NCI-H2196 treated with DMSO at 0.1 percent for 48 hours (cell line): ENCODE results near the gene EGLN2.
"Not testable (repeated sequence)": the region's sequence is repeated elsewhere in the genome, so short reads cannot be mapped to it uniquely, and the experiment has no call there.

Experiments used
- DNase-seq: peaks from one replicate; lab custom pipeline; 2025; ENCODE audit not compliant: unreplicated experiment; lab: John Stamatoyannopoulos, UW

The EGLN2 gene

GRCh38 chr19:40801426-40802299, 2.7 kb downstream of the EGLN2 start:
- DNase-seq: no peak

GRCh38 chr19:40802300-40803169, 3.5 kb downstream of the EGLN2 start:
- DNase-seq: no peak

- no peak for DNase-seq
Observed at GRCh38 chr19:40803170-40803856, 4.3 kb downstream of the EGLN2 start.

GRCh38 chr19:40803857-40804782, 5.1 kb downstream of the EGLN2 start:
- peak; percentile 19 for DNase-seq

GRCh38 chr19:40804783-40805242, 5.8 kb downstream of the EGLN2 start:
- DNase-seq: no peak

GRCh38 chr19:40805258-40805868, 6.4 kb downstream of the EGLN2 start:
- no peak for DNase-seq

GRCh38 chr19:40806423-40807146, 7.6 kb downstream of the EGLN2 start:
- DNase-seq: no peak

GRCh38 chr19:40807147-40808020, 8.4 kb downstream of the EGLN2 start:
- DNase-seq: no peak

- DNase-seq: no peak
Observed at GRCh38 chr19:40808021-40808325, 9.0 kb downstream of the EGLN2 start.

GRCh38 chr19:40808497-40808896, 9.5 kb downstream of the EGLN2 start:
- DNase-seq: no peak

GRCh38 chr19:40809358-40810086, 10.5 kb downstream of the EGLN2 start:
- no peak for DNase-seq

- DNase-seq: no peak
Observed at GRCh38 chr19:40810160-40810559, 11.2 kb downstream of the EGLN2 start.

GRCh38 chr19:40810649-40811408, 11.8 kb downstream of the EGLN2 start:
- DNase-seq: not testable (repeated sequence)

GRCh38 chr19:40811478-40812341, 12.7 kb downstream of the EGLN2 start:
- no peak for DNase-seq

- DNase-seq: not testable (repeated sequence)
Observed at GRCh38 chr19:40812571-40812970, 13.6 kb downstream of the EGLN2 start.

GRCh38 chr19:40813182-40813581, 14.2 kb downstream of the EGLN2 start:
- no peak for DNase-seq
